ENCODE measurements around the gene PDE4D. TPM values are rescaled to one million over a fixed set of nuclear protein-coding genes. Genes with fewer than 3 reads are reported as not detected.

The PDE4D gene
- total and polyA plus RNA-seq, 2 experiments from 2014 or later = 21.9 to 54.2 TPM

- no peaks in the 10 kb centered on the region for H3K36me3 ChIP-seq
- no peaks in the 10 kb centered on the region for H3K27me3 ChIP-seq
- H3K27ac ChIP-seq = no peak overlapping the region
- peak; percentile 70 to 90 for DNase-seq (ENCODE audit: low read depth in 1 of 2, low spot score in 1 of 2)
- TF ChIP-seq CTCF (IDR thresholded peaks at IDR 0.05; ENCODE audit: low read depth, low read length) = peak; percentile 93
- no peak overlapping the region for H3K4me3 ChIP-seq
- H3K4me1 ChIP-seq (ENCODE audit: low read depth) = no peaks in the 10 kb centered on the region
- H3K9me3 ChIP-seq (ENCODE audit: low read depth) = no peaks in the 10 kb centered on the region
Observed at GRCh38 chr5:59174248-59174844, 719.2 kb downstream of the PDE4D start.

- peak; percentile 50 for TF ChIP-seq CTCF (IDR thresholded peaks at IDR 0.05; ENCODE audit: low read depth, low read length)
Observed at GRCh38 chr5:59173578-59173977, 719.9 kb downstream of the PDE4D start.

GRCh38 chr5:59171131-59171530, 722.4 kb downstream of the PDE4D start:
- no peak overlapping the region for H3K27ac ChIP-seq
- H3K27me3 ChIP-seq = no peaks in the 10 kb centered on the region
- H3K4me1 ChIP-seq (ENCODE audit: low read depth) = peaks cover 3% of the 10 kb centered on the region
- no peaks in the 10 kb centered on the region for H3K9me3 ChIP-seq (ENCODE audit: low read depth)
- no peak for DNase-seq (ENCODE audit: low read depth in 1 of 2, low spot score in 1 of 2)
- TF ChIP-seq CTCF (IDR thresholded peaks at IDR 0.05; ENCODE audit: low read depth, low read length) = no peak
- H3K36me3 ChIP-seq = no peaks in the 10 kb centered on the region
- no peak overlapping the region for H3K4me3 ChIP-seq

More at GRCh38 chr5:59173578-59173977, 719.9 kb downstream of the PDE4D start:
- Histone ChIP-seq H3K4me3 (no peak overlapping the region), H3K9me3 (ENCODE audit: low read depth) (no peaks in the 10 kb centered on the region), H3K27ac (no peak overlapping the region), H3K4me1 (ENCODE audit: low read depth) (peaks cover 3% of the 10 kb centered on the region), H3K27me3 (no peaks in the 10 kb centered on the region), H3K36me3 (no peaks in the 10 kb centered on the region)
- DNase-seq (ENCODE audit: low read depth in 1 of 2, low spot score in 1 of 2) = peak in 1 of 2 donors; percentile 62

- H3K4me3 ChIP-seq = no peak overlapping the region
- TF ChIP-seq CTCF (IDR thresholded peaks at IDR 0.05; ENCODE audit: low read depth, low read length) = no peak
- no peaks in the 10 kb centered on the region for H3K27me3 ChIP-seq
- H3K27ac ChIP-seq = no peak overlapping the region
- H3K9me3 ChIP-seq (ENCODE audit: low read depth) = no peaks in the 10 kb centered on the region
- no peak for DNase-seq (ENCODE audit: low read depth in 1 of 2, low spot score in 1 of 2)
- peaks cover 3% of the 10 kb centered on the region for H3K4me1 ChIP-seq (ENCODE audit: low read depth)
- no peaks in the 10 kb centered on the region for H3K36me3 ChIP-seq
Observed at GRCh38 chr5:59169768-59170150, 723.8 kb downstream of the PDE4D start.

- Histone ChIP-seq H3K4me3 (no peak overlapping the region), H3K9me3 (ENCODE audit: low read depth) (no peaks in the 10 kb centered on the region), H3K27ac (no peak overlapping the region), H3K27me3 (no peaks in the 10 kb centered on the region), H3K36me3 (no peaks in the 10 kb centered on the region), H3K4me1 (ENCODE audit: low read depth) (peaks cover 3% of the 10 kb centered on the region)
- no peak for TF ChIP-seq CTCF (IDR thresholded peaks at IDR 0.05; ENCODE audit: low read depth, low read length)
- no peak for DNase-seq (ENCODE audit: low read depth in 1 of 2, low spot score in 1 of 2)
Observed at GRCh38 chr5:59169081-59169767, 724.3 kb downstream of the PDE4D start.

All from cardiac muscle cell (in vitro differentiated cells and primary cell).